NCI-H82 treated with DMSO at 0.1 percent for 48 hours (cell line): ENCODE results near the gene KCNK4.

Source experiments
- DNase-seq: peaks from one replicate; lab custom pipeline; 2025; ENCODE audit not compliant: unreplicated experiment; lab: John Stamatoyannopoulos, UW

The KCNK4 gene

GRCh38 chr11:64253043-64253442 lies 38.1 kb upstream of the KCNK4 start:
- DNase-seq = no peak

- DNase-seq = no peak
Observed at GRCh38 chr11:64253481-64253880, 37.6 kb upstream of the KCNK4 start.

- no peak for DNase-seq
Observed at GRCh38 chr11:64254326-64254725, 36.8 kb upstream of the KCNK4 start.

GRCh38 chr11:64255135-64256128 lies 35.7 kb upstream of the KCNK4 start:
- no peak for DNase-seq

- DNase-seq = no peak
Observed at GRCh38 chr11:64256300-64256699, 34.8 kb upstream of the KCNK4 start.

- DNase-seq = no peak
Observed at GRCh38 chr11:64258356-64258755, 32.7 kb upstream of the KCNK4 start.

GRCh38 chr11:64258946-64259532 lies 32.1 kb upstream of the KCNK4 start:
- DNase-seq = no peak

- no peak for DNase-seq
Observed at GRCh38 chr11:64259533-64260067, 31.5 kb upstream of the KCNK4 start.

- no peak for DNase-seq
Observed at GRCh38 chr11:64260147-64260708, 30.9 kb upstream of the KCNK4 start.

GRCh38 chr11:64261556-64262080 lies 29.5 kb upstream of the KCNK4 start:
- DNase-seq = no peak

- no peak for DNase-seq
Observed at GRCh38 chr11:64262271-64263002, 28.7 kb upstream of the KCNK4 start.

- no peak for DNase-seq
Observed at GRCh38 chr11:64263021-64263946, 27.8 kb upstream of the KCNK4 start.

- DNase-seq = no peak
Observed at GRCh38 chr11:64263947-64264317, 27.2 kb upstream of the KCNK4 start.

- DNase-seq = no peak
Observed at GRCh38 chr11:64264371-64264852, 26.7 kb upstream of the KCNK4 start.

GRCh38 chr11:64265176-64266160 lies 25.6 kb upstream of the KCNK4 start:
- no peak for DNase-seq

GRCh38 chr11:64266339-64266738 lies 24.8 kb upstream of the KCNK4 start:
- DNase-seq = no peak

- no peak for DNase-seq
Observed at GRCh38 chr11:64267207-64267945, 23.7 kb upstream of the KCNK4 start.
